K562 (cell line): Measurements from ENCODE around the gene DYNC1H1. TPM values are rescaled to one million over a fixed set of nuclear protein-coding genes. Genes with fewer than 3 reads are reported as not detected.
A peak's percentile ranks its signal among the peaks of the same experiment; 100 is the strongest.

Experiments used
- ARHGAP35 ChIP-seq: fragments of 450-650 bp; IDR thresholded peaks from 2 replicates; pipeline ENCODE4 v1.6.1; 2018; ENCODE audit not compliant: partially characterized antibody
- BCL6 ChIP-seq: fragments of 250-450 bp; sonication (Bioruptor Pico); IDR thresholded peaks from 2 replicates; pipeline ENCODE4 v1.4.0; 2020
- CEBPB ChIP-seq: fragments of 450-650 bp; IDR thresholded peaks from 2 replicates; pipeline ENCODE4 v1.6.1; 2016; ENCODE audit warnings: missing genetic modification characterization, missing compliant biosample characterization
- E2F1 ChIP-seq: sonication (generic); formaldehyde crosslinking; IDR thresholded peaks from 2 replicates; pipeline ENCODE4 v1.8.1; 2023; ENCODE audit warnings: mild to moderate bottlenecking, missing genetic modification reagents, moderate library complexity
- GATA2 ChIP-seq: sonication (generic); formaldehyde crosslinking; IDR thresholded peaks from 2 replicates; pipeline ENCODE4 v1.4.0; 2020; ENCODE audit warnings: mild to moderate bottlenecking, missing genetic modification reagents
- HDAC6 ChIP-seq: IDR thresholded peaks from 2 replicates; pipeline ENCODE4 v1.6.1; 2012; ENCODE audit warnings: low read depth, mild to moderate bottlenecking, control low read depth, inconsistent platforms, low read length, moderate library complexity
- NFE2L1 ChIP-seq: fragments of 450-650 bp; IDR thresholded peaks from 2 replicates; pipeline ENCODE4 v1.6.1; 2016; ENCODE audit warnings: missing genetic modification characterization, low read depth, mild to moderate bottlenecking, missing compliant biosample characterization, moderate library complexity, borderline replicate concordance
- RAD21 ChIP-seq, 2 experiments: fragments of 250-450 bp in 1 of 2; fragments of 450-650 bp in 1 of 2; sonication (Bioruptor Pico) in 1 of 2; formaldehyde crosslinking in 1 of 2; IDR thresholded peaks in 1 of 2; conservative IDR thresholded peaks in 1 of 2; 2 replicates each; pipeline versions ENCODE4 v1.4.0 to v1.8.0; 2020 to 2022; ENCODE audit warnings: mild to moderate bottlenecking in 2 of 2, moderate library complexity in 1 of 2
- TFAM ChIP-seq: fragments of 250-450 bp; sonication (Bioruptor Pico); conservative IDR thresholded peaks from 2 replicates; pipeline ENCODE4 v1.5.0; 2021; ENCODE audit warnings: mild to moderate bottlenecking, moderate library complexity
- ZBTB2 ChIP-seq: fragments of 450-650 bp; IDR thresholded peaks from 2 replicates; pipeline ENCODE4 v1.6.1; 2016; ENCODE audit warnings: antibody characterized with exemption
- ZBTB43 ChIP-seq: sonication (generic); formaldehyde crosslinking; IDR thresholded peaks from 2 replicates; pipeline ENCODE4 v1.8.0; 2023; ENCODE audit warnings: mild to moderate bottlenecking, missing genetic modification reagents
- ZNF311 ChIP-seq: fragments of 250-450 bp; sonication (Bioruptor Pico); IDR thresholded peaks from 2 replicates; pipeline ENCODE4 v1.4.0; 2020; ENCODE audit warnings: mild to moderate bottlenecking, moderate library complexity
- ZNF511 ChIP-seq: sonication (generic); formaldehyde crosslinking; IDR thresholded peaks from 2 replicates; pipeline ENCODE4 v1.8.0; 2022; ENCODE audit warnings: mild to moderate bottlenecking, missing genetic modification reagents
- ZNF766 ChIP-seq: fragments of 200-800 bp; sonication (Bioruptor generic); conservative IDR thresholded peaks from 2 replicates; pipeline ENCODE4 v1.6.1; 2016; ENCODE audit warnings: missing genetic modification characterization, missing compliant biosample characterization
- polyA plus RNA-seq, 8 experiments: library from polyadenylated mRNA; depleted of rRNA in 4 of 8; stranded (reverse) in 5 of 8; unstranded in 3 of 8; fragments of >200 nt; fragmentation: Nextera tagmentation in 2 of 8; fragmentation: Illumina TruSeq in 1 of 8; extraction: Ambion mirVana in 2 of 8; extraction: Trizol in 1 of 8; gene quantifications; 2 replicates each; pipeline versions ENCODE4 v1.2.1 to v1.2.3, GENCODE V29; 2011 to 2014; ENCODE audit warnings: inconsistent platforms in 1 of 8, missing spikeins in 1 of 8
- total RNA-seq, 7 experiments: library from RNA; depleted of rRNA in 6 of 7; stranded (reverse); fragments of >200 nt in 6 of 7; fragmentation: Illumina TruSeq in 2 of 7; extraction: Trizol in 2 of 7; gene quantifications; 2 replicates each; pipeline versions ENCODE4 v1.2.1 to v1.2.3, GENCODE V29; 2011 to 2021; ENCODE audit warnings: low replicate concordance in 1 of 7
- TF ChIP-seq, protein P1 (sequence below): sonication (generic); formaldehyde crosslinking; IDR thresholded peaks from 2 replicates; pipeline ENCODE4 v1.8.1; 2023; ENCODE audit warnings: mild to moderate bottlenecking, missing genetic modification reagents
- TF ChIP-seq, protein P2 (sequence below): sonication (generic); formaldehyde crosslinking; IDR thresholded peaks from 2 replicates; pipeline ENCODE4 v1.8.1; 2022; ENCODE audit warnings: missing genetic modification reagents
- TF ChIP-seq, protein P3 (sequence below): fragments of 250-450 bp; sonication (Bioruptor Pico); IDR thresholded peaks from 2 replicates; pipeline ENCODE4 v1.4.0; 2020

The DYNC1H1 gene
- total and polyA plus RNA-seq, 9 of the 15 experiments (the other 6 are each of a cell fraction or from before 2014, with no cell fraction given), result 31.9 to 335 (median 115) TPM

DNA sequence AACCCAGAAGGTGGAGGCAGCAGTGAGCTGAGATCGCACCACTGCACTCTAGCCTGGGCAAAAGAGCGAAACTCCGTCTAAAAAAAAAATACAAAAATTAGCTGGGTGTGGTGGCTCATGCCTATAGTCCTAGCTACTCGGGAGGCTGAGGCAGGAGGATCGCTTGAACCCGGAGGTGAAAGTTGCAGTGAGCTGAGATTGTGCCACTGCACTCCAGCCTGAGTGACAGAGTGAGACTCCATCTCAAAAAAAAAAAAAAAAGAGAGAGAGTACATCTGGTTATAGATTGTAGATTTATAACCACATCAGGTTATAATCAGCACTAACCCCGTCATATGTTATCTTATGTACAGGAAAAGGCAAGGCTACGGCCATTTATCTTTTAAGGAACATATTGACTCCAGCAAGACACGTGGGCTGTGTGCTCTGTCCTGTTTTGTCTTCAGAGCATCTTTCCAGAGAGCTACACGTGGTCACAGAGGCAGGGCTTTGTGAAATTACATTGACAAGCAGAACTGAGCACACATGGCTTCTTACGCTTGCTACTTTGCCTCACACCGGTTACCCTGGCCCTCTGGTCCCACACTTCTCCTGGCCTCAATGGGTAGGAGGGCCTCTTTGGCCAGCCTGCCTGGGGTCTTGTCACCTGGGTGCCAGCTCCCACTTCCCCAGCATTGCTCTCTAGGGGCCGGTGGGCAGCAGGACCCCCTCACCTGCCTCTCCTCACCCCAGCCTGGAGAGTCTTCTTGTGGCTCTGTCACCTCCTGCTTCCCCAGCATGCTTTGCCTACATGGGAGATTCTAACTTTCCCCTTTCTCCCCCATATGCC is 6.8 kb upstream of the DYNC1H1 start (continued):
- TF ChIP-seq, protein P1, sequence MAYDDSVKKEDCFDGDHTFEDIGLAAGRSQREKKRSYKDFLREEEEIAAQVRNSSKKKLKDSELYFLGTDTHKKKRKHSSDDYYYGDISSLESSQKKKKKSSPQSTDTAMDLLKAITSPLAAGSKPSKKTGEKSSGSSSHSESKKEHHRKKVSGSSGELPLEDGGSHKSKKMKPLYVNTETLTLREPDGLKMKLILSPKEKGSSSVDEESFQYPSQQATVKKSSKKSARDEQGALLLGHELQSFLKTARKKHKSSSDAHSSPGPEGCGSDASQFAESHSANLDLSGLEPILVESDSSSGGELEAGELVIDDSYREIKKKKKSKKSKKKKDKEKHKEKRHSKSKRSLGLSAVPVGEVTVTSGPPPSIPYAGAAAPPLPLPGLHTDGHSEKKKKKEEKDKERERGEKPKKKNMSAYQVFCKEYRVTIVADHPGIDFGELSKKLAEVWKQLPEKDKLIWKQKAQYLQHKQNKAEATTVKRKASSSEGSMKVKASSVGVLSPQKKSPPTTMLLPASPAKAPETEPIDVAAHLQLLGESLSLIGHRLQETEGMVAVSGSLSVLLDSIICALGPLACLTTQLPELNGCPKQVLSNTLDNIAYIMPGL (CRISPR knock-in tag), result no peak
- TF ChIP-seq RAD21 (CRISPR knock-in tag; conservative IDR thresholded peaks at IDR 0.05 in 1 of 2, IDR thresholded peaks at IDR 0.05 in 1 of 2) (no peak), ZNF511 (no peak), BCL6 (CRISPR knock-in tag) (no peak), NFE2L1 (no peak), GATA2 (CRISPR knock-in tag) (0 out of 2 replicates have a peak, but pooled peaks have one; percentile 10), CEBPB (tag) (no peak), E2F1 (no peak), ZNF766 (CRISPR knock-in tag) (no peak), ARHGAP35 (no peak), ZBTB43 (CRISPR knock-in tag) (no peak), HDAC6 (no peak), TFAM (no peak), ZBTB2 (no peak), ZNF311 (no peak)
- TF ChIP-seq, protein P2, sequence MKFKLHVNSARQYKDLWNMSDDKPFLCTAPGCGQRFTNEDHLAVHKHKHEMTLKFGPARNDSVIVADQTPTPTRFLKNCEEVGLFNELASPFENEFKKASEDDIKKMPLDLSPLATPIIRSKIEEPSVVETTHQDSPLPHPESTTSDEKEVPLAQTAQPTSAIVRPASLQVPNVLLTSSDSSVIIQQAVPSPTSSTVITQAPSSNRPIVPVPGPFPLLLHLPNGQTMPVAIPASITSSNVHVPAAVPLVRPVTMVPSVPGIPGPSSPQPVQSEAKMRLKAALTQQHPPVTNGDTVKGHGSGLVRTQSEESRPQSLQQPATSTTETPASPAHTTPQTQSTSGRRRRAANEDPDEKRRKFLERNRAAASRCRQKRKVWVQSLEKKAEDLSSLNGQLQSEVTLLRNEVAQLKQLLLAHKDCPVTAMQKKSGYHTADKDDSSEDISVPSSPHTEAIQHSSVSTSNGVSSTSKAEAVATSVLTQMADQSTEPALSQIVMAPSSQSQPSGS (CRISPR knock-in tag), result no peak
- TF ChIP-seq, protein P3, sequence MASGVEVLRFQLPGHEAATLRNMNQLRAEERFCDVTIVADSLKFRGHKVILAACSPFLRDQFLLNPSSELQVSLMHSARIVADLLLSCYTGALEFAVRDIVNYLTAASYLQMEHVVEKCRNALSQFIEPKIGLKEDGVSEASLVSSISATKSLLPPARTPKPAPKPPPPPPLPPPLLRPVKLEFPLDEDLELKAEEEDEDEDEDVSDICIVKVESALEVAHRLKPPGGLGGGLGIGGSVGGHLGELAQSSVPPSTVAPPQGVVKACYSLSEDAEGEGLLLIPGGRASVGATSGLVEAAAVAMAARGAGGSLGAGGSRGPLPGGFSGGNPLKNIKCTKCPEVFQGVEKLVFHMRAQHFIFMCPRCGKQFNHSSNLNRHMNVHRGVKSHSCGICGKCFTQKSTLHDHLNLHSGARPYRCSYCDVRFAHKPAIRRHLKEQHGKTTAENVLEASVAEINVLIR (CRISPR knock-in tag), result no peak
